Loucy (cell line): ENCODE measurements around the gene PLXDC1.

Experiments
- EZH2phosphoT487 ChIP-seq: fragments of 200-600 bp; IDR thresholded peaks from 2 replicates; pipeline ENCODE4 v1.6.1; 2018; ENCODE audit warnings: antibody characterized with exemption, mild to moderate bottlenecking, moderate library complexity, borderline replicate concordance
- TF ChIP-seq, protein P1 (sequence below): fragments of 200-600 bp; sonication (generic); conservative IDR thresholded peaks from 2 replicates; pipeline ENCODE4 v1.5.1; 2014; ENCODE audit warnings: mild to moderate bottlenecking, antibody characterized with exemption, low read length

DNA sequence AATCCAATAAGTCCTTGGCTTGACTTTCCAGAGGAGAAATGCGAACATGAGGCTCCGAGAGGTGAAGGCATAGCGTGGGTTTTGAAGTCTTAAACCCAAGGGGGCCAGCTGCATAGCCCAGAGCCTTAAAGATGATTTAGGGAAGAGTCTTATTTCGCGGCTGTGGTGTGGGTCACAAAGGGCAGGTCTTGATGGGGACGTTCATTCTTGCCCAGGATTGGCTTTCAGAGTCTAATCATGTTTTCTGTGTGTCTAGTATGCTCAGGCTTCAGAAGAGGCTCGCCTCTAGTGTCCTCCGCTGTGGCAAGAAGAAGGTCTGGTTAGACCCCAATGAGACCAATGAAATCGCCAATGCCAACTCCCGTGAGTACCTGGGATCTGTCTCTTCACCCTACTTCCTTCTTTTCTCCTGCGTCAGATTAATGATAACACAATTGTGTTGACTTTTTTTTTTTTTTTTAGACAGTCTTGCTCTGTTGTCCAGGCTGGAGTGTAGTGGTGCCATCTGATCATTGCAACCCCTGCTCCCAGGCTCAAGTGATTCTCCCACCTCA lies 49.6 kb upstream of the PLXDC1 start:
- TF ChIP-seq, protein P1, sequence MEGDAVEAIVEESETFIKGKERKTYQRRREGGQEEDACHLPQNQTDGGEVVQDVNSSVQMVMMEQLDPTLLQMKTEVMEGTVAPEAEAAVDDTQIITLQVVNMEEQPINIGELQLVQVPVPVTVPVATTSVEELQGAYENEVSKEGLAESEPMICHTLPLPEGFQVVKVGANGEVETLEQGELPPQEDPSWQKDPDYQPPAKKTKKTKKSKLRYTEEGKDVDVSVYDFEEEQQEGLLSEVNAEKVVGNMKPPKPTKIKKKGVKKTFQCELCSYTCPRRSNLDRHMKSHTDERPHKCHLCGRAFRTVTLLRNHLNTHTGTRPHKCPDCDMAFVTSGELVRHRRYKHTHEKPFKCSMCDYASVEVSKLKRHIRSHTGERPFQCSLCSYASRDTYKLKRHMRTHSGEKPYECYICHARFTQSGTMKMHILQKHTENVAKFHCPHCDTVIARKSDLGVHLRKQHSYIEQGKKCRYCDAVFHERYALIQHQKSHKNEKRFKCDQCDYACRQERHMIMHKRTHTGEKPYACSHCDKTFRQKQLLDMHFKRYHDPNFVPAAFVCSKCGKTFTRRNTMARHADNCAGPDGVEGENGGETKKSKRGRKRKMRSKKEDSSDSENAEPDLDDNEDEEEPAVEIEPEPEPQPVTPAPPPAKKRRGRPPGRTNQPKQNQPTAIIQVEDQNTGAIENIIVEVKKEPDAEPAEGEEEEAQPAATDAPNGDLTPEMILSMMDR, result no peak
- TF ChIP-seq EZH2phosphoT487, result no peak
